Mesothelial cell of epicardium (in vitro differentiated cells): Measurements from ENCODE around the gene SPATS2L. TPM values are rescaled to one million over a fixed set of nuclear protein-coding genes. Genes with fewer than 3 reads are reported as not detected.

Experiments used
- DNase-seq, 2 experiments: peaks; one replicate each; pipeline ENCODE4 v3.0.0; 2021; ENCODE audit warnings: low spot score in 2 of 2; ENCODE audit not compliant: unreplicated experiment in 2 of 2
- H3K27ac Mint-ChIP-seq: 2 replicates; pipeline ENCODE4 v1.8.0; 2021; ENCODE audit warnings: mixed read lengths
- H3K27me3 Mint-ChIP-seq: 2 replicates; pipeline ENCODE4 v1.8.0; 2021; ENCODE audit warnings: low read depth, mixed read lengths
- H3K36me3 Mint-ChIP-seq: 2 replicates; pipeline ENCODE4 v1.8.0; 2021; ENCODE audit warnings: mixed read lengths
- H3K4me1 Mint-ChIP-seq: 2 replicates; pipeline ENCODE4 v1.8.0; 2021; ENCODE audit warnings: mixed read lengths
- H3K4me3 Mint-ChIP-seq: 2 replicates; pipeline ENCODE4 v1.8.0; 2021; ENCODE audit warnings: mild to moderate bottlenecking, moderate library complexity, mixed read lengths
- H3K9me3 Mint-ChIP-seq: 2 replicates; pipeline ENCODE4 v1.8.0; 2021; ENCODE audit warnings: mixed read lengths
- total RNA-seq: library from RNA; stranded (reverse); gene quantifications from 3 replicates; pipeline ENCODE4 v1.2.1, GENCODE V29; 2021
- TF ChIP-seq, protein P1 (sequence below): fragments of 200-600 bp; sonication (generic); IDR thresholded peaks from one replicate; pipeline ENCODE4 v1.5.0; 2021; ENCODE audit warnings: antibody characterized with exemption; ENCODE audit not compliant: unreplicated experiment

The SPATS2L gene
- total RNA-seq, 1 donor from 2014 or later, result 84.8 TPM

DNA sequence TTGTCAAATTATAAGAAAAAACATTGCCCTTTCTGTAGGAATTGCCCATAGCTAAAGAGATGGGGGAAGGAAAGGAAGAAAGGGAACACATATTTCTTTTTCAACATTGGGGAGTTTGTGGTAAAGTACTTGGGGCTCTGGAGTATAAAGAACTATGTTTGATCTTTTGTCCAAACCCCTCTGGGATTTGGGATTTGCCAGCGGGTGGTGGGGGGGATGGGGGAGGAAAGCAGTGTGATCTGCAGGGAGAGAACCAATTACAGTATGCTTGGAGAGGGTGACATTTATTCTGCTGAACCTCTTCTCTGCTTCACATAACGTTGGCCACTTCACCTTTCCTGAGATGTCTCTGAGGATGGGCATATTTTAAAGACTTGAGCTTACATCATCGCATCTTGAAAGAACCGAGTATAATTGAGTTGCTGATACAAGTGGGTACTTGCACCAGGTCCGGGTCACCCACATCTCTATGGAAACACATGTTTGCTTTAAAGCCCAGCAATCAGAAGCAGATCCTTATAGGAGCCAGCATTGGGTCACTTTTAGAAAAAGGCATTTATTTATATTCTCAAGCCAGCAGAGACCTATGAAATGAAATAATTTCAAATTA lies 73.1 kb downstream of the SPATS2L start:
- Mint-ChIP-seq H3K9me3 (no peaks in the 10 kb centered on the region), H3K4me3 (peak overlapping the region; percentile 1), H3K27me3 (no peaks in the 10 kb centered on the region), H3K36me3 (no peaks in the 10 kb centered on the region), H3K4me1 (peaks cover 78% of the 10 kb centered on the region), H3K27ac (peak overlapping the region; percentile 89)
- TF ChIP-seq, protein P1, sequence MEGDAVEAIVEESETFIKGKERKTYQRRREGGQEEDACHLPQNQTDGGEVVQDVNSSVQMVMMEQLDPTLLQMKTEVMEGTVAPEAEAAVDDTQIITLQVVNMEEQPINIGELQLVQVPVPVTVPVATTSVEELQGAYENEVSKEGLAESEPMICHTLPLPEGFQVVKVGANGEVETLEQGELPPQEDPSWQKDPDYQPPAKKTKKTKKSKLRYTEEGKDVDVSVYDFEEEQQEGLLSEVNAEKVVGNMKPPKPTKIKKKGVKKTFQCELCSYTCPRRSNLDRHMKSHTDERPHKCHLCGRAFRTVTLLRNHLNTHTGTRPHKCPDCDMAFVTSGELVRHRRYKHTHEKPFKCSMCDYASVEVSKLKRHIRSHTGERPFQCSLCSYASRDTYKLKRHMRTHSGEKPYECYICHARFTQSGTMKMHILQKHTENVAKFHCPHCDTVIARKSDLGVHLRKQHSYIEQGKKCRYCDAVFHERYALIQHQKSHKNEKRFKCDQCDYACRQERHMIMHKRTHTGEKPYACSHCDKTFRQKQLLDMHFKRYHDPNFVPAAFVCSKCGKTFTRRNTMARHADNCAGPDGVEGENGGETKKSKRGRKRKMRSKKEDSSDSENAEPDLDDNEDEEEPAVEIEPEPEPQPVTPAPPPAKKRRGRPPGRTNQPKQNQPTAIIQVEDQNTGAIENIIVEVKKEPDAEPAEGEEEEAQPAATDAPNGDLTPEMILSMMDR, result no peak
- DNase-seq, result no peak

- TF ChIP-seq, protein P1, result no peak
- no peak for DNase-seq
- no peak overlapping the region for H3K4me3 Mint-ChIP-seq
- H3K36me3 Mint-ChIP-seq, result no peaks in the 10 kb centered on the region
- no peaks in the 10 kb centered on the region for H3K27me3 Mint-ChIP-seq
- H3K27ac Mint-ChIP-seq, result peak overlapping the region; percentile 89
- H3K4me1 Mint-ChIP-seq, result peaks cover 80% of the 10 kb centered on the region
- H3K9me3 Mint-ChIP-seq, result no peaks in the 10 kb centered on the region
Observed at GRCh38 chr2:200380091-200380561, 73.6 kb downstream of the SPATS2L start.

DNA sequence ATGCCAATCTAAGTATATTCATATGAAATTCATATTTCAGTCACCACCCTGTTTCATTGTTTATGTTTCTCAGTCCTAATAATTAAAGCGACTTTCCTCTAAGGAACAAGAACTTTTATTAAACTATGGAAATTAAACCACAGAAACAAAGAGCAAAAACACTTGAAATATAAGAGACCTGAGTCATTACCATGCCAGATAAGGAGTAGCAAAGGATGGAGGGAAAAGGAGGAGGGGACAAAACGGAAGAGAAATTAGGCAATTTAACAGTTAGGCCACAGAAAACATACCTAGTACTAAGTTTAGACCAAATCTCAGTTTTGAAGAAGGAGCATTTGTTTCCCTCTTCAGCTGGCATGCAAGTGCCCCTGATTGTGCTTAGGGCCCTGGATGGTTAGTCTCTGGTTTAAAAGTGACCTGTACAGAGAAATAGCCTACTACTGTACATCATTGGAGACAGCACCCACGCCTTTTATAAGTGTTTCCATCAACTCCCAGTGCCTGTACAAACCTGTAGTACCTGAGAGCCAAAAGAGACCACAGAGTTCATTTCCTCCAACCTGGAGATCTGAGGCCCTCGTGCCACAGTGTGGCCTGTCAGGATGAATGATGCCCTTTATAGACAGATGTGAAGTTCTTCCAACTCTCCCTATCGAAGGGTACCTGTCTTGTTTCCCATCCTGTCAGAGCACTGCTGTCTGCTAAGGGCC lies 74.5 kb downstream of the SPATS2L start:
- Mint-ChIP-seq H3K27me3 (no peaks in the 10 kb centered on the region), H3K9me3 (no peaks in the 10 kb centered on the region), H3K36me3 (no peaks in the 10 kb centered on the region), H3K27ac (peak overlapping the region; percentile 89), H3K4me1 (peaks cover 77% of the 10 kb centered on the region), H3K4me3 (no peak overlapping the region)
- TF ChIP-seq, protein P1, result no peak
- DNase-seq, result no peak

DNA sequence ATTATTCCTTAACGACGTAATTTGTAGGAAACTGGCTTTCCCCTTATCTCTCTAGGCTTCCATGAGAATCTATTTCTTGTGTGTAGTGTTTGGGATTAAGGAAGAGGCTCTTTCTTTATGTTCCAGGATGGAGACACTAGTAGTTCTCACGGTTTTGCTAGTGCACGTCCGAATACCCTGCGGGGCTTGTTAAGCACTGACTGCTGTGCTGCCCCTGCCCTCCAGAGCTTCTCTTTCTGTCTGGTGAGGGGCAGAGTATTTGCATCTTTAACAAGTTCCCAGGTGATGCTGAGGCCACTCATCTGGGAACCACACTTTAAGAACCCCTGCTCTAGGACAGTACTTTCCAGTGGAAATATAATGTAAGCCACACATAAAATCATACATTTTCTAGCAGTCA lies 76.4 kb downstream of the SPATS2L start:
- Mint-ChIP-seq H3K27me3 (no peaks in the 10 kb centered on the region), H3K4me3 (no peak overlapping the region), H3K9me3 (no peaks in the 10 kb centered on the region), H3K27ac (peak overlapping the region; percentile 93), H3K4me1 (peaks cover 64% of the 10 kb centered on the region), H3K36me3 (peaks cover 4% of the 10 kb centered on the region)
- TF ChIP-seq, protein P1, result no peak
- DNase-seq, result no peak

DNA sequence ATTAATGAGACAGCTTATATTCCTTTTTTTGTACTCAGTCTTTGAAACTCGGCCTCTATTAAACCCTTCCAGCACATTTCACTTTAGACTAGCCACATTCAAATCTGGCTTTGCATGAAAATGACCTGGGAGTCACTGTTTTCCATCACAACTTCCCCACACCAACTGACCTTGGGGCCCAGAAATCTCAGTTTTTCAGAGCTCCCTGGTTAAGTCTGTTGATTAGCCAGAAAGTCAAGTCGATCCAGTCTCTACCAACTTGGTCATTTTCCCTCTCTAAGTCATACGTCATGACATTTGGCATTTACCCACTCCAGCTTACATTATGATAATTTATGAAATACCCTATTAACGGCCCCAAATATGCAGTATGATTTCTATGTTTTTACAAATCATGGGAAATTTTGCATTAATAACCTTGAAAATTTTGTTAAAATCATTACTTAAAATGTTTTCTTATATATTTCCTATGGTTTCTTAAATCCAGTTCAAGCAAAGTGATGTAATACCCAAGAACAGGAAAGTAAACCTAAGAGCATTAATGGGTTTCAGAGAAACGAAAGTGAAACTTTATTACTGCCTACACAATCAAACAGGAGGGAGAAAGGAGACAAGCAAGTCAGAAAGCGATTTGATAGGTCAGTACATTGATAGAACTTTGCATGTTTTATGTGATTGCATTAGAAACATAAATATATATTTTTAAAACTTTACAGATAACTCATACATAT lies 77.1 kb downstream of the SPATS2L start:
- H3K4me1 Mint-ChIP-seq, result peaks cover 58% of the 10 kb centered on the region
- H3K4me3 Mint-ChIP-seq, result no peak overlapping the region

More for the DNA sequence above, 77.1 kb downstream of the SPATS2L start:
- TF ChIP-seq, protein P1, result no peak
- Mint-ChIP-seq H3K36me3 (peaks cover 6% of the 10 kb centered on the region), H3K9me3 (no peaks in the 10 kb centered on the region), H3K27me3 (no peaks in the 10 kb centered on the region), H3K27ac (peak overlapping the region; percentile 96)
- no peak for DNase-seq
